Myocyte (in vitro differentiated cells): ENCODE data around the gene CTSA. TPM values are rescaled to one million over a fixed set of nuclear protein-coding genes. Genes with fewer than 3 reads are reported as not detected.
A peak's percentile ranks its signal among the peaks of the same experiment; 100 is the strongest.

Experiments used
- DNase-seq: peaks from one replicate; pipeline ENCODE4 v3.0.0-alpha.2; 2012; ENCODE audit warnings: low read depth
- polyA plus RNA-seq: library from polyadenylated mRNA; unstranded; fragments of >200 nt; gene quantifications from one replicate; pipeline ENCODE4 v1.2.1, GENCODE V29; 2012; ENCODE audit warnings: missing spikeins
- total RNA-seq: library from RNA; depleted of rRNA; stranded (reverse); fragments of >200 nt; gene quantifications from 2 replicates; pipeline ENCODE4 v1.2.3, GENCODE V29; 2014

Gene CTSA
- total RNA-seq = 218 and 227 TPM in 2 replicates
- 251 TPM for polyA plus RNA-seq

GRCh38 chr20:45890985-45891983 is at the start of gene CTSA, which contains the start of gene NEURL2:
TSS of gene CTSA (plus strand) at chr20:45891335. CDS start at chr20:45891569, 234 bp downstream.
TSS of gene NEURL2 (minus strand) at chr20:45891208. CDS start at chr20:45890991, 217 bp downstream.
- peak; percentile 98 for DNase-seq

- no peak for DNase-seq
Measured at GRCh38 chr20:45841407-45842129, 49.6 kb upstream of the CTSA start.

- DNase-seq = peak; percentile 54
Measured at GRCh38 chr20:45842169-45842812, 48.8 kb upstream of the CTSA start.

DNA sequence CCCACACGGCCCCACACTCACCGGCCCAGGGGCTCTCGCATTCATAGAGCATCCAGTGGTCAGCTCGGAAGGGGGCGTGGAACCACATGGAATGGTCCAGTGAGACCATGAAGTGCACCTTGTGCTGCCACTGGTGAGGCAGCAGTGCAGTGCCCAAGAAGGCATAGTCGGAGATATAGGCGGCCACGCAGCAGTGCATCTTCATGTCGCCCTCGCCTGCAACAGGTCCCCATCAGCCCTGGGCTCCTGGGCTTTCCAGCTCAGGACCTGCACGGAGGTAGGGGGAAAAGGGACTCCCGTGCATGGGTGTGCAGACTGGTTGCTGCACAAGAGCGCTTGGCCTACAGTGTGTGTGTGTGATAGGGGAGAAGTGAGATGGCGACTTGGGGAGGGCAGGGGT is 47.6 kb upstream of the CTSA start:
- DNase-seq = no peak

DNA sequence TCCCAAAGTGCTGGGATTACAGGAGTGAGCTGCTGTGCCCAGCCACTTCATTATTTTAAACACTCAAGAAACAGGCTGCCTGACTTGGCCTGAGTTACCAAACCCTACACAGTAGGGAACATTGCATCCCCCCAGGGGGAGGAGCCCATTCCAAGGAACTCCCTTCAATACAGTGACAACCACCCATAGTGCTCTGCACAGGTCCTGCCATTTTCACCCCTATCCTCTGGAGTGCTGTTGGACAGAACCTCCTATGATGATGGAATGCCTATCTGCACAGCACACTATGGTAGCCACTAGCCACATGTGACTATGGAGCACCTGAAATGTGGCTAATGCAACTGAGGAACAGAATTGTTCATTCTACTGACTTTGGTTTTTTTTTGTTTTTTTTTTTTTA is 45.7 kb upstream of the CTSA start:
- no peak for DNase-seq

- DNase-seq = no peak
Measured at GRCh38 chr20:45848421-45848820, 42.7 kb upstream of the CTSA start.

- no peak for DNase-seq
Measured at GRCh38 chr20:45848969-45849582, 42.1 kb upstream of the CTSA start.

DNA sequence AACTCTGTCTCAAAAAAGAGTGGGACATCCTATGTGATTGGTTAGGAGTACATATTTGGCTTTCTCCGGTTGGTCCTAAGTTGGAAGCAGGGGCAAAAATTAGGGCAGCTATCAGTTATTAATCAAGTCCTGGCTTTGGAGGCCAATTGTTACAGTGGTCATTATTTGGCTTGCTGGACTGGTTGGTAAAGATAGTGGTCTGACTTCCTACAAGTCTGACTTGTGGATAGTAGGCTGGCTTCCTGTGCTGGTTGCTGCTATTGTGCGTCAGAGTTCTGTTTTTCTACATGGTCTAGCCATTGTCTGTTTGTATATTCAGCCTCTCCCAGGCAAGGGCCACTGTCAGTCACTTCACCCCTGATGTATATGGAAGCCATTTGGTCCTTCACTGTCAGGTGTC is 40.9 kb upstream of the CTSA start:
- no peak for DNase-seq

GRCh38 chr20:45850926-45851325 is 40.2 kb upstream of the CTSA start:
- no peak for DNase-seq

GRCh38 chr20:45851501-45851900 is 39.6 kb upstream of the CTSA start:
- no peak for DNase-seq

GRCh38 chr20:45852326-45852725 is 38.8 kb upstream of the CTSA start:
- no peak for DNase-seq

DNA sequence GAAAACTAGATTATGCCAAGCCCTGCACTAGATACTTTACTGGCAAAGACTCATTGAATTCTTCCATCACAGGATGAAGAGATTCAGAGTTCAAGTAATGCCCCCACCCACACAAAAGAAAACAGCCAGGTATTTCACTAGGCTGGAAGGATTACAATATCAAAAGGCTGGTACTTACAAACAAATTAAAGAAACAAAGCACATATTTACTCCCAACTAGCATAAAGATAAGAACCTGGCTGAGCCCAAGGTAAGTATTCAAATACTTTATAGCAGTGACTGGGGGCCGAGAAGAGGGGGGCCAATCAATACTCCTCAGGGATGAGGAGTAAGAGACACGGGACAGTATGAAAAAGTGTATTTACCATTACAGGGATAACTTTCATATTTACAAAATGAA is 37.7 kb upstream of the CTSA start:
- no peak for DNase-seq

DNA sequence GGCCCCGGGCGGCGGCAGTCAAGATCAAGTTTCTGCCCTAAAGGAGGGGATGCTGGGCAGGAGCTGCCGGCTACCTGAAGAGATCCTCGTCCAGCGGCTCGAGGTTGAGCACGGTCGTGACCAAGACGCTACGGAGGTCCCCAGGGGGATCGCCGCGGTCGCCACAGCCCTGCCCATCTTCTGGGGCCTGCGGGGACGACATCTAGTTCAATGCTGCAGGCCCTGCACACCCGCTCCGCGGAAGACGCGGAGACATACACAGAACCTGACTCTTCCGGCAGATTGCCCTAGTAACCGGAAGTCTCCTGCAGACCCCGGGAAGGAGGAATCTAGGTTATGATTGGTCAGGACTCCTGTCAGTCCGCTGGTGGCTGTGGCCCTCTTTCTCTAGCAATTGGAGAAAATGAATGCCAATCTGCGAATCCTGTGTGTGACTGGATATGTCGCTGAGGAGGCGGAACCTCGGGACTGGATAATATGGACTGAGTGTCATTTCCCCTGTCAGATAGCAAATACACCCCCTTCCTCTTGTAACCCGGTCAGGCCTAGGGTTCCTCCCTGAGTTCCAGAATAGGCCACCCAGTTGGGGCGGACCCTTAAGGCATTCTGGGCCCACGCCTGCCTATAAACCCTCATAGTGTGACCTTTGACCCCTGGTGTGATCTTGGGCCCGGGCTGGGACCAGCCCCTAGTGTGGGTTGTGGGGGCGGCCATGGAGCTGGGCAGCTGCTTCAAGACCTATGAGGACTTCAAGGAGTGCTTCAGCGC is 33.8 kb upstream of the CTSA start, which contains the start of the genes ACOT8 and ZSWIM3:
ACOT8 (minus strand) TSS at position 279 of the 768 bp plus-strand sequence; CDS start at position 202, 77 bp downstream.
ZSWIM3 (plus strand) TSS at position 501 of the 768 bp plus-strand sequence; CDS start at position 713, 212 bp downstream.
- DNase-seq = peak; percentile 100

GRCh38 chr20:45857882-45858216 is 33.3 kb upstream of the CTSA start:
- no peak for DNase-seq

- no peak for DNase-seq
Measured at GRCh38 chr20:45859916-45860315, 31.2 kb upstream of the CTSA start.

DNA sequence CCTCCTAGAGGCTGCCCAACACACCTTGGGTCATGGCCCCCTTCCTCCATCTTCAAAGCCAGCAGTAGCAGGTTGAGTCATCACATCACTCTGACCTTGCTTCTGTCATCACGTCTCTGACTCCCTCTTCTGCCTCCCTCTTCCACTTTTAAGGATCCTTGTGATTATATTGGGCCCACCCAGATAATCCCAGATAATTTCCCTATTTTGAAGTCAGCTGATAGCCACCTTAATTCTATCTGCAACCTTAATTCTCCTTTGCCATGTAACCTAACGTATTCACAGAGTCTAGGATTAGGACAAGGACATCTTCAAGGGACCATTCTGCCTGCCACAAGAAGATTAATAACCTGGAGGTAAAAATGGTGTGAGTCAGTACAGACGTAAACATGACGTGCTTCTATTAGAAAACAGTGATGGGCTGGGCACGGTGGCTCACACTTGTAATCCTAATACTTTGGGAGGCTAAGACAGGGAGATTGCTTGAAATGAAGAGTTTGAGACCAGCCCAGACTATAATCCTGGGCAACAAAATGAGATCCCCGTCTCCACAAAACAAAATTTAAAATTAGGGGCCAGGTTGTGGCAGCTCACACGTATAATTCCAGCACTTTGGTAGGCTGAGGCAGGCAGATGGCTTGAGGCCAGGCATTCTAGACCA is 30.4 kb upstream of the CTSA start:
- DNase-seq = no peak

DNA sequence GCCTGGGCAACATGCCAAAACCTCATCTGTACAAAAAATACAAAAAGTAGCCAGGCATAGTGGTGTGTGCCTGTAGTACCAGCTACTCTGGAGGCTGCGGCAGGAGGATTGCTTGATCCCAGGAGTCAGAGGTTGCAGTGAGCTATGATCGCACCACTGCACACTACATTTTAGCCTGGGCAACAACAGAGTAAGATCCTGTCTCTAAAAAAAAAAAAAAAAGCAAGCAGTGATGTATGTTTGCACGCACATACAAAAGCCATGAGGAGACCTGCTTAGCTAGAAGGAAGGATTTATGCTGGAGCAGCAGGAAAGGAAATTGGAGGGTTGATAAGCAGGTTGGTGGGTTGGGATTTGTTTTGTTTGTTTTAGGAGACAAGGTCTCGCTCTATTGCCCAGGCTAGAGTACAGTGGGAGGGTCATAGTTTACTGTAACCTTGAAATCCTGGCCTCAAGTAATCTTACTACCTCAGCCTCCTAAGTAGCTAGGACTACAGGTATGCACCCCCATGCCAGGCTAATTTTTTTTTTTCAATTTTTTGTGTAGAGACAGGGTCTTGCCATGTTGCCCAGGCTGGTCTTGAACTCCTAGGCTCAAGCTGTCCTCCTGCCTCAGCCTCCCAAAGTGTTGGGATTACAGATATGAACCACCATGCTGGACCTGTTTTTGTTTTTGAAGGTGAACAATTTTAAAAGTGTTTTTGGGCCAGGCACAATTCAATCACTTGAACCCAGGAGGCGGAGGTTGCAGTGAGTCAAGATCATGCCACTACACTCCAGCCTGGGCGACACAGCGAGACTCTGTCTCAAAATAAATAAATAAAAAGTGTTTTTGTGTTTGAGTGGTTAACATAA is 29.7 kb upstream of the CTSA start:
- DNase-seq = no peak
